ENCODE results near the gene EMID1.

The EMID1 gene

GRCh38 chr22:29260031-29260560 is 54.4 kb downstream of the EMID1 start:
- ATAC-seq (ENCODE audit: low read depth) (no peak), DNase-seq (ENCODE audit: low spot score) (no peak)
- H3K4me1 ChIP-seq (ENCODE audit: insufficient read depth, poor library complexity, severe bottlenecking), result no peaks in the 10 kb centered on the region
- TF ChIP-seq CTCF (IDR thresholded peaks at IDR 0.05; ENCODE audit: poor library complexity, severe bottlenecking), result no peak
- no peaks in the 10 kb centered on the region for H3K9me3 ChIP-seq (ENCODE audit: severe bottlenecking)
- H3K27ac ChIP-seq (ENCODE audit: poor library complexity, severe bottlenecking), result no peak overlapping the region
- H3K4me3 ChIP-seq (ENCODE audit: severe bottlenecking), result no peak overlapping the region
- peaks cover 9% of the 10 kb centered on the region for H3K36me3 ChIP-seq (ENCODE audit: low read depth)
- no peaks in the 10 kb centered on the region for H3K27me3 ChIP-seq (ENCODE audit: insufficient read depth, poor library complexity, severe bottlenecking)

GRCh38 chr22:29260601-29261315 is 55.1 kb downstream of the EMID1 start:
- Histone ChIP-seq H3K27me3 (ENCODE audit: insufficient read depth, poor library complexity, severe bottlenecking) (no peaks in the 10 kb centered on the region), H3K4me3 (ENCODE audit: severe bottlenecking) (no peak overlapping the region), H3K36me3 (ENCODE audit: low read depth) (peaks cover 15% of the 10 kb centered on the region), H3K9me3 (ENCODE audit: severe bottlenecking) (no peaks in the 10 kb centered on the region), H3K4me1 (ENCODE audit: insufficient read depth, poor library complexity, severe bottlenecking) (no peaks in the 10 kb centered on the region), H3K27ac (ENCODE audit: poor library complexity, severe bottlenecking) (no peak overlapping the region)
- no peak for ATAC-seq (ENCODE audit: low read depth)
- DNase-seq (ENCODE audit: low spot score), result no peak
- TF ChIP-seq CTCF (IDR thresholded peaks at IDR 0.05; ENCODE audit: poor library complexity, severe bottlenecking), result no peak

- H3K36me3 ChIP-seq (ENCODE audit: low read depth), result peaks cover 22% of the 10 kb centered on the region
- H3K9me3 ChIP-seq (ENCODE audit: severe bottlenecking), result no peaks in the 10 kb centered on the region
- no peaks in the 10 kb centered on the region for H3K27me3 ChIP-seq (ENCODE audit: insufficient read depth, poor library complexity, severe bottlenecking)
- ATAC-seq (ENCODE audit: low read depth) (no peak), DNase-seq (ENCODE audit: low spot score) (no peak)
- no peak for TF ChIP-seq CTCF (IDR thresholded peaks at IDR 0.05; ENCODE audit: poor library complexity, severe bottlenecking)
- H3K4me1 ChIP-seq (ENCODE audit: insufficient read depth, poor library complexity, severe bottlenecking), result peaks cover 3% of the 10 kb centered on the region
- no peak overlapping the region for H3K27ac ChIP-seq (ENCODE audit: poor library complexity, severe bottlenecking)
- no peak overlapping the region for H3K4me3 ChIP-seq (ENCODE audit: severe bottlenecking)
Measured at GRCh38 chr22:29263791-29264276, 58.1 kb downstream of the EMID1 start.

GRCh38 chr22:29265305-29265704 is 59.6 kb downstream of the EMID1 start:
- Histone ChIP-seq H3K27me3 (ENCODE audit: insufficient read depth, poor library complexity, severe bottlenecking) (no peaks in the 10 kb centered on the region), H3K4me1 (ENCODE audit: insufficient read depth, poor library complexity, severe bottlenecking) (peaks cover 7% of the 10 kb centered on the region), H3K9me3 (ENCODE audit: severe bottlenecking) (no peaks in the 10 kb centered on the region), H3K36me3 (ENCODE audit: low read depth) (peaks cover 37% of the 10 kb centered on the region), H3K4me3 (ENCODE audit: severe bottlenecking) (no peak overlapping the region), H3K27ac (ENCODE audit: poor library complexity, severe bottlenecking) (no peak overlapping the region)
- DNase-seq (ENCODE audit: low spot score) (no peak), ATAC-seq (ENCODE audit: low read depth) (no peak)
- TF ChIP-seq CTCF (IDR thresholded peaks at IDR 0.05; ENCODE audit: poor library complexity, severe bottlenecking), result no peak

GRCh38 chr22:29265929-29266328 is 60.2 kb downstream of the EMID1 start:
- Histone ChIP-seq H3K4me3 (ENCODE audit: severe bottlenecking) (no peak overlapping the region), H3K36me3 (ENCODE audit: low read depth) (peaks cover 43% of the 10 kb centered on the region), H3K9me3 (ENCODE audit: severe bottlenecking) (no peaks in the 10 kb centered on the region), H3K27ac (ENCODE audit: poor library complexity, severe bottlenecking) (no peak overlapping the region), H3K27me3 (ENCODE audit: insufficient read depth, poor library complexity, severe bottlenecking) (no peaks in the 10 kb centered on the region), H3K4me1 (ENCODE audit: insufficient read depth, poor library complexity, severe bottlenecking) (peaks cover 13% of the 10 kb centered on the region)
- no peak for DNase-seq (ENCODE audit: low spot score)
- no peak for TF ChIP-seq CTCF (IDR thresholded peaks at IDR 0.05; ENCODE audit: poor library complexity, severe bottlenecking)
- no peak for ATAC-seq (ENCODE audit: low read depth)

Measured in RWPE2 (cell line).